OCI-LY3 (cell line): ENCODE measurements around the gene HELZ.

Experiments
- H2AFZ ChIP-seq: fragments of 200-600, 300-600 bp; shearing (Covaris generic); 2 replicates; pipeline ENCODE4 v1.6.0; 2014; ENCODE audit warnings: antibody characterized with exemption, low read depth, low read length
- H3K27ac ChIP-seq: fragments of 200-600, 300-600 bp; sonication (generic); 2 replicates; pipeline ENCODE4 v1.5.1; 2014; ENCODE audit warnings: mild to moderate bottlenecking, low read length, moderate library complexity, mixed read lengths
- H3K27me3 ChIP-seq: fragments of 200-600, 300-600 bp; sonication (generic); 2 replicates; pipeline ENCODE4 v1.6.1; 2014; ENCODE audit warnings: low read depth, low read length, mixed read lengths
- H3K36me3 ChIP-seq: fragments of 200-600, 300-600 bp; sonication (generic); replicated peaks from 2 replicates; pipeline ENCODE3; 2014; ENCODE audit warnings: low read depth, low read length, mixed read lengths
- H3K4me1 ChIP-seq: fragments of 300-600, 200-600 bp; sonication (generic); 2 replicates; pipeline ENCODE4 v1.6.1; 2014; ENCODE audit warnings: low read length, mixed read lengths
- H3K4me2 ChIP-seq: fragments of 200-600, 300-600 bp; sonication (generic); 2 replicates; pipeline ENCODE4 v1.6.1; 2014; ENCODE audit warnings: low read length, mixed read lengths
- H3K4me3 ChIP-seq: fragments of 300-600, 200-600 bp; sonication (generic); 2 replicates; pipeline ENCODE4 v1.5.1; 2014; ENCODE audit warnings: antibody characterized with exemption, mild to moderate bottlenecking, low read length, moderate library complexity
- H3K79me2 ChIP-seq: fragments of 300-600, 200-600 bp; shearing (Covaris generic); 2 replicates; pipeline ENCODE4 v1.6.1; 2014; ENCODE audit warnings: mild to moderate bottlenecking, low read length, mixed read lengths
- H3K9ac ChIP-seq: fragments of 300-600, 200-600 bp; shearing (Covaris generic); 2 replicates; pipeline ENCODE4 v1.6.0; 2014; ENCODE audit warnings: mild to moderate bottlenecking, low read length, moderate library complexity
- H3K9me3 ChIP-seq: fragments of 200-600, 300-600 bp; shearing (Covaris generic); 2 replicates; pipeline ENCODE4 v1.6.1; 2014; ENCODE audit warnings: low read length, mixed read lengths; ENCODE audit not compliant: insufficient read depth
- H4K20me1 ChIP-seq: fragments of 200-600, 300-600 bp; sonication (generic); 2 replicates; pipeline ENCODE4 v1.6.1; 2016; ENCODE audit warnings: low read length, mixed read lengths; ENCODE audit not compliant: insufficient read depth
- EZH2phosphoT487 ChIP-seq: fragments of 200-600 bp; shearing (Covaris generic); IDR thresholded peaks from 2 replicates; pipeline ENCODE4 v1.6.1; 2018; ENCODE audit warnings: antibody characterized with exemption, mixed run types, low read depth
- TF ChIP-seq, protein P1 (sequence below): fragments of 200-600, 300-600 bp; sonication (generic); IDR thresholded peaks from 2 replicates; pipeline ENCODE4 v1.5.1; 2014; ENCODE audit warnings: antibody characterized with exemption, low read length, low read depth

Gene HELZ

DNA sequence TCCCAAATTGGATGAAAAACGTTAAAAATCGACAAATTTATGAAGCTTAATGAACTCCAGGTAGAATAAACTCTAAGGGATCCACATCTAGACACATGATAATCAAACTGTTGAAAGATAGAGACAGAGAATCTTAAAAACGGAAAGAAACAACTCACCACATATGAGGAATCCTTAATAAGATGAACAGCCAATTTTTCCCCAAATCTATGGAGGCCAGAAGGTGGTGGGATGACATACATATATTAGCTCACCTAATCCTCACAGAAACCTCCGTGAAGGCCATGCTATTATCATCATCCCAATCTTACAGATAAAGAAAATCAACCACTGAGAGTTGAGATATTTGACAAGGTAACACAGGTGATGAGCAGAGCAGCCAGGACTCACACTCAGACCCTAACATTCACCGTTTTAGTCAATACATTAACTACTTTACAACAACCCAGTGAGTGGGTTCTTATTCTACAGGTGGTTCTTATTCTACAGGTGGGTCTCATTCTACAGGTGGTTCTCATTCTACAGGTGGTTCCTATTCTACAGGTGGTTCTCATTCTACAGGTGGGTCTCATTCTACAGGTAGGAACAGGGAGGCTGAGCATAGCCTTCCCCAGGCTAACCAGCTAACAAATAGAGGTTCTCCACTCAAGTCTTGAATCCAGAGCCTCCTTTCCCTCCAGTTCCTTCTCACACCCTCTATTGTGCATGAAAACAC lies 195.8 kb downstream of the HELZ start:
- no peaks in the 10 kb centered on the region for H3K27me3 ChIP-seq
- no peak overlapping the region for H3K27ac ChIP-seq
- H4K20me1 ChIP-seq = no peaks in the 10 kb centered on the region
- H3K36me3 ChIP-seq = no peaks in the 10 kb centered on the region
- TF ChIP-seq, protein P1, sequence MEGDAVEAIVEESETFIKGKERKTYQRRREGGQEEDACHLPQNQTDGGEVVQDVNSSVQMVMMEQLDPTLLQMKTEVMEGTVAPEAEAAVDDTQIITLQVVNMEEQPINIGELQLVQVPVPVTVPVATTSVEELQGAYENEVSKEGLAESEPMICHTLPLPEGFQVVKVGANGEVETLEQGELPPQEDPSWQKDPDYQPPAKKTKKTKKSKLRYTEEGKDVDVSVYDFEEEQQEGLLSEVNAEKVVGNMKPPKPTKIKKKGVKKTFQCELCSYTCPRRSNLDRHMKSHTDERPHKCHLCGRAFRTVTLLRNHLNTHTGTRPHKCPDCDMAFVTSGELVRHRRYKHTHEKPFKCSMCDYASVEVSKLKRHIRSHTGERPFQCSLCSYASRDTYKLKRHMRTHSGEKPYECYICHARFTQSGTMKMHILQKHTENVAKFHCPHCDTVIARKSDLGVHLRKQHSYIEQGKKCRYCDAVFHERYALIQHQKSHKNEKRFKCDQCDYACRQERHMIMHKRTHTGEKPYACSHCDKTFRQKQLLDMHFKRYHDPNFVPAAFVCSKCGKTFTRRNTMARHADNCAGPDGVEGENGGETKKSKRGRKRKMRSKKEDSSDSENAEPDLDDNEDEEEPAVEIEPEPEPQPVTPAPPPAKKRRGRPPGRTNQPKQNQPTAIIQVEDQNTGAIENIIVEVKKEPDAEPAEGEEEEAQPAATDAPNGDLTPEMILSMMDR = no peak
- no peak for TF ChIP-seq EZH2phosphoT487
- no peak overlapping the region for H3K4me3 ChIP-seq
- H3K9me3 ChIP-seq = peaks cover 16% of the 10 kb centered on the region; the same call in 1 of the 2 replicates
- no peaks in the 10 kb centered on the region for H3K79me2 ChIP-seq
- H3K4me2 ChIP-seq = no peak overlapping the region
- H2AFZ ChIP-seq = no peak overlapping the region
- H3K9ac ChIP-seq = no peak overlapping the region
- no peaks in the 10 kb centered on the region for H3K4me1 ChIP-seq

DNA sequence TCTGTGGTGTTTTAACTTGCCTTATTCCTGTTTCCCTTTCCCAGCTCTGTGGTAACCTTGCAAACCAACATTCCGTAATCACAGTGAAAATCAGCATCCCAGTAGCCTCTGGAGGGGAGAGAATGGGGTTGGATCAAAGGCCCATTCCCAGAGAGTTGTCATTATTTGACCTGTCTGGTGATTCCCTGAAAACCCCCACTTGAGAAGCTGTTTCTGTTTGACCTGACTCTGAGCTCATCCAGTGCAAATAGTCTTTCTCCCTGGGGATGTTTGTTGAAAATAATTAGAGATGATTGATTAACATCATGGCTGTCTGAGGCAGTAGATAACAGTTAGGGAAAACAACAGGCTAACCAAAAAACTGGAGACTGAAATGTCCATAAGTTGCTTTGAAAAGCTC lies 197.6 kb downstream of the HELZ start:
- no peaks in the 10 kb centered on the region for H4K20me1 ChIP-seq
- H3K4me3 ChIP-seq = no peak overlapping the region
- H3K4me2 ChIP-seq = no peak overlapping the region
- H3K36me3 ChIP-seq = no peaks in the 10 kb centered on the region
- no peak overlapping the region for H2AFZ ChIP-seq
- H3K79me2 ChIP-seq = no peaks in the 10 kb centered on the region
- no peak overlapping the region for H3K27ac ChIP-seq
- H3K4me1 ChIP-seq = peaks cover 3% of the 10 kb centered on the region
- TF ChIP-seq, protein P1 = no peak
- TF ChIP-seq EZH2phosphoT487 = no peak
- peaks cover 16% of the 10 kb centered on the region; the same call in 1 of the 2 replicates for H3K9me3 ChIP-seq
- H3K27me3 ChIP-seq = no peaks in the 10 kb centered on the region
- H3K9ac ChIP-seq = no peak overlapping the region

DNA sequence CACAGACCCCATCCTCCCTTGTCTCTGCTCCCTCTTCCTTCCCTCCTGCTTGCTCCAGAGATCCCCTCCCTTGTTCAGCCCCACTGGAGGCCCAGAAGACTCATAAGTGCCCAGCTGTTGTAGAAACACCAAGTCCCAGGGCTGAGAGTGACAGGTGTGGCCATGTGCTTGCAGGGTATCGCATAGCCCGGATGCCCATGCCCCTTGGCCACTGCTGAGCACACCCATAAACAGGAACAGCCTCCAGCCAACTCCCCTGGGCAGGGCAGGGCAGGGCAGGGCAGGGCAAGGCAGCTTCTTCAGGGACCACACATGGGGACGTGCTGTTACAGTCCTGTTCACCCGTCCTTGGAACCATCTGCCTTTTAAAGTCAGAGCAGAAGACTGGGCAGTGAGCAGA lies 198.6 kb downstream of the HELZ start:
- Histone ChIP-seq H2AFZ (no peak overlapping the region), H3K79me2 (no peaks in the 10 kb centered on the region)
- TF ChIP-seq, protein P1 = no peak
- TF ChIP-seq EZH2phosphoT487 = no peak

DNA sequence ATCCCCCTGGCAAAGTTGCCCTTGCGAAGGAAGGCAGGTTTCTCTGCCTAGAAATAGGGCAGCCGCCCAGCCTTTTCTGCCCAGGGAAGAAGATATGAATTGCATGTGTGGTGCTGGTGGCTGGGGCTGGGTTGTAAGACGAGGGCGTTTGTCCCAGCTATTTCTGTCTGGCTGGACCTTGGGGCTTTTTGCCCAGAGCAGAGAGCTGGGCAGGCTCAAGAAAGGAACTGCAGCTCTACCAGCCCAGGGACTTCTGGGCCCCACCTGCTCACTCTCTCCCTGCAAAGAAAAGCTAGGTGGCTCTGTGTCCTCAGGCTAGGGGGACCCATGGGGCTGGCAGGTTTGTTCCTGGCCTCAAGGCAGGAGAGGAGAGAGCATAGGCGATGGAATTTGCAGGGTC lies 200.1 kb downstream of the HELZ start:
- H3K4me2 ChIP-seq = no peak overlapping the region
- no peak overlapping the region for H3K4me3 ChIP-seq
- H3K79me2 ChIP-seq = no peaks in the 10 kb centered on the region
- H4K20me1 ChIP-seq = no peaks in the 10 kb centered on the region
- H3K9me3 ChIP-seq = peaks cover 16% of the 10 kb centered on the region; the same call in 1 of the 2 replicates
- H3K4me1 ChIP-seq = peaks cover 13% of the 10 kb centered on the region
- H3K27ac ChIP-seq = no peak overlapping the region
- TF ChIP-seq, protein P1 = no peak
- TF ChIP-seq EZH2phosphoT487 = no peak
- H3K36me3 ChIP-seq = no peaks in the 10 kb centered on the region
- no peak overlapping the region for H3K9ac ChIP-seq
- no peak overlapping the region for H2AFZ ChIP-seq
- H3K27me3 ChIP-seq = no peaks in the 10 kb centered on the region

More for the DNA sequence above, 198.6 kb downstream of the HELZ start:
- no peak overlapping the region for H3K9ac ChIP-seq
- H3K36me3 ChIP-seq = no peaks in the 10 kb centered on the region
- peaks cover 13% of the 10 kb centered on the region for H3K4me1 ChIP-seq
- H3K27me3 ChIP-seq = no peaks in the 10 kb centered on the region
- no peaks in the 10 kb centered on the region for H4K20me1 ChIP-seq
- no peak overlapping the region for H3K4me3 ChIP-seq
- H3K27ac ChIP-seq = no peak overlapping the region
- H3K4me2 ChIP-seq = no peak overlapping the region
- peaks cover 16% of the 10 kb centered on the region; the same call in 1 of the 2 replicates for H3K9me3 ChIP-seq
